ENCODE results near the gene SENP1.

- no peak for TF ChIP-seq POLR2A (IDR thresholded peaks at IDR 0.05; ENCODE audit: low read depth, low read length)
- no peak for TF ChIP-seq MAFK (IDR thresholded peaks at IDR 0.05; ENCODE audit: low read depth, low read length)
Observed at GRCh38 chr12:48126953-48127630, 21.2 kb upstream of the SENP1 start.

All from IMR-90 (cell line).